H1 (cell line): Measurements from ENCODE around the gene UBXN1.
"Not testable (repeated sequence)": the region's sequence is repeated elsewhere in the genome, so short reads cannot be mapped to it uniquely, and the experiment has no call there.

Experiments used
- ATF2 ChIP-seq: IDR thresholded peaks from 2 replicates; pipeline ENCODE4 v1.6.1; 2012; ENCODE audit warnings: low read length, inconsistent platforms
- CHD2 ChIP-seq: IDR thresholded peaks from 2 replicates; pipeline ENCODE4 v1.6.1; 2012; ENCODE audit warnings: low read length, improper control_type of control experiment
- CTCF ChIP-seq, 3 experiments: IDR thresholded peaks; 1 replicate in 2 of 3; 2 replicates in 1 of 3; pipeline versions ENCODE4 v1.5.1 to v1.6.1; 2011; ENCODE audit warnings: low read length in 3 of 3, mild to moderate bottlenecking in 3 of 3, inconsistent platforms in 2 of 3, low read depth in 1 of 3, moderate library complexity in 1 of 3; ENCODE audit not compliant: insufficient read depth in 1 of 3; ENCODE audit errors: control extremely low read depth in 1 of 3
- EZH2 ChIP-seq: fragments of 200-600 bp; sonication (generic); IDR thresholded peaks from 2 replicates; pipeline ENCODE4 v1.7.1; 2012; ENCODE audit warnings: low read depth, mild to moderate bottlenecking, moderate library complexity, low read length, inconsistent platforms; ENCODE audit not compliant: severe bottlenecking
- POLR2A ChIP-seq, 2 experiments: IDR thresholded peaks; 1 replicate in 1 of 2; 2 replicates in 1 of 2; pipeline ENCODE4 v1.6.1; 2011; ENCODE audit warnings: low read depth in 2 of 2, low read length in 2 of 2, mild to moderate bottlenecking in 2 of 2; ENCODE audit errors: control extremely low read depth in 1 of 2
- SP1 ChIP-seq: IDR thresholded peaks from 2 replicates; pipeline ENCODE4 v1.6.1; 2011; ENCODE audit warnings: low read depth, low read length
- SRF ChIP-seq: IDR thresholded peaks from 2 replicates; pipeline ENCODE4 v1.6.1; 2011; ENCODE audit warnings: mild to moderate bottlenecking, low read depth, low read length, moderate library complexity

GRCh38 chr11:62675415-62675814 lies 3.5 kb downstream of the UBXN1 start:
- not testable (repeated sequence) for TF ChIP-seq CTCF (IDR thresholded peaks at IDR 0.05; ENCODE audit: control extremely low read depth in 1 of 3, insufficient read depth in 1 of 3, low read depth in 1 of 3, low read length in 3 of 3); EZH2; SRF; POLR2A (IDR thresholded peaks at IDR 0.05; ENCODE audit: control extremely low read depth in 1 of 2, low read depth in 2 of 2, low read length in 2 of 2); CHD2; SP1; ATF2
